Measurements from ENCODE around the gene KSR2. TPM values are rescaled to one million over a fixed set of nuclear protein-coding genes. Genes with fewer than 3 reads are reported as not detected.

The KSR2 gene
- total RNA-seq, 1 experiment from 2014 or later: 0.15 TPM

- no peak for TF ChIP-seq SIN3A (IDR thresholded peaks at IDR 0.05; ENCODE audit: borderline replicate concordance, insufficient read depth, low read depth, low read length)
- TF ChIP-seq TCF7L2 (IDR thresholded peaks at IDR 0.05; ENCODE audit: low read depth, low read length): no peak
- TF ChIP-seq CTCF (IDR thresholded peaks at IDR 0.05): no peak
- TF ChIP-seq REST (IDR thresholded peaks at IDR 0.05; ENCODE audit: insufficient read depth in 1 of 2, low read depth in 2 of 2, low read length in 1 of 2): no peak
- H3K27me3 ChIP-seq (ENCODE audit: control insufficient read depth, insufficient read depth, low read length): no peaks in the 10 kb centered on the region
- ATAC-seq: peak; percentile 51; the same call in 1 of the 2 replicates
- no TSS peak for BruUV-seq (replicated peaks)
- no peak overlapping the region for H3K4me3 ChIP-seq (ENCODE audit: low read depth in 2 of 2, low read length in 2 of 2)
- in situ Hi-C loops (cut with HindIII; ENCODE audit: low pct_unique_long_range_greater_than_20kb, low sequenced_read_pairs) (no loop called here), intact Hi-C loops (cut with micrococcal nuclease; ENCODE audit: unreplicated experiment) (no loop called here)
- H3K9me3 ChIP-seq (ENCODE audit: control insufficient read depth, insufficient read depth, low read depth, low read length): no peaks in the 10 kb centered on the region
- H3K4me1 ChIP-seq (ENCODE audit: control insufficient read depth, insufficient read depth, low read length): no peaks in the 10 kb centered on the region
- no peaks in the 10 kb centered on the region for H3K36me3 ChIP-seq (ENCODE audit: control insufficient read depth, insufficient read depth, low read length)
- no peak overlapping the region for H3K27ac ChIP-seq (ENCODE audit: low read length)
- POLR2A ChIA-PET: no interaction called here
- DNase-seq (ENCODE audit: low read depth, low spot score): no peak
- CTCF ChIA-PET: no interaction called here
Measured at GRCh38 chr12:117408161-117408791, 560.5 kb downstream of the KSR2 start.

- Histone ChIP-seq H3K36me3 (ENCODE audit: control insufficient read depth, insufficient read depth, low read length) (no peaks in the 10 kb centered on the region), H3K27me3 (ENCODE audit: control insufficient read depth, insufficient read depth, low read length) (no peaks in the 10 kb centered on the region), H3K9me3 (ENCODE audit: control insufficient read depth, insufficient read depth, low read depth, low read length) (no peaks in the 10 kb centered on the region), H3K4me1 (ENCODE audit: control insufficient read depth, insufficient read depth, low read length) (no peaks in the 10 kb centered on the region), H3K4me3 (ENCODE audit: low read depth in 2 of 2, low read length in 2 of 2) (no peak overlapping the region), H3K27ac (ENCODE audit: low read length) (no peak overlapping the region)
- intact Hi-C loops (cut with micrococcal nuclease; ENCODE audit: unreplicated experiment) (no loop called here), in situ Hi-C loops (cut with HindIII; ENCODE audit: low pct_unique_long_range_greater_than_20kb, low sequenced_read_pairs) (no loop called here)
- DNase-seq (ENCODE audit: low read depth, low spot score) (no peak), ATAC-seq (no peak)
- no peak for TF ChIP-seq TCF7L2 (IDR thresholded peaks at IDR 0.05; ENCODE audit: low read depth, low read length)
- no peak for TF ChIP-seq REST (IDR thresholded peaks at IDR 0.05; ENCODE audit: insufficient read depth in 1 of 2, low read depth in 2 of 2, low read length in 1 of 2)
- no peak for TF ChIP-seq SIN3A (IDR thresholded peaks at IDR 0.05; ENCODE audit: borderline replicate concordance, insufficient read depth, low read depth, low read length)
- TF ChIP-seq CTCF (IDR thresholded peaks at IDR 0.05): no peak
- no peak for TF ChIP-seq POLR2AphosphoS5 (IDR thresholded peaks at IDR 0.05; ENCODE audit: low read depth, low read length)
- ChIA-PET POLR2A (no interaction called here), CTCF (no interaction called here)
- no TSS peak for BruUV-seq (replicated peaks)
Measured at GRCh38 chr12:117404940-117405339, 563.9 kb downstream of the KSR2 start.
